Left hindlimb (tissue), 1 donor: ENCODE data around the gene NFKBIA.
A peak's percentile ranks its signal among the peaks of the same experiment; 100 is the strongest.
"Not testable (repeated sequence)": the region's sequence is repeated elsewhere in the genome, so short reads cannot be mapped to it uniquely, and the experiment has no call there.

ENCODE experiments used
- DNase-seq: peaks from one replicate; pipeline ENCODE4 v3.0.0-alpha.2; 2018

The NFKBIA gene

GRCh38 chr14:35404449-35405303, at the start of gene NFKBIA:
Gene NFKBIA, minus strand, starts transcription at chr14:35404749. Its CDS starts 105 bp downstream, at chr14:35404644.
- peak; percentile 91 for DNase-seq

GRCh38 chr14:35446450-35446849, 41.9 kb upstream of the NFKBIA start:
- no peak for DNase-seq

- DNase-seq, result no peak
Observed at GRCh38 chr14:35444104-35444503, 39.6 kb upstream of the NFKBIA start.

- no peak for DNase-seq
Observed at GRCh38 chr14:35441160-35441559, 36.6 kb upstream of the NFKBIA start.

GRCh38 chr14:35438910-35439713, 34.6 kb upstream of the NFKBIA start:
- DNase-seq, result no peak

- not testable (repeated sequence) for DNase-seq
Observed at GRCh38 chr14:35438492-35438891, 33.9 kb upstream of the NFKBIA start.

- no peak for DNase-seq
Observed at GRCh38 chr14:35435177-35435576, 30.6 kb upstream of the NFKBIA start.

GRCh38 chr14:35433826-35434225, 29.3 kb upstream of the NFKBIA start:
- no peak for DNase-seq

- DNase-seq, result no peak
Observed at GRCh38 chr14:35430459-35431199, 26.1 kb upstream of the NFKBIA start.

GRCh38 chr14:35429951-35430350, 25.4 kb upstream of the NFKBIA start:
- no peak for DNase-seq

GRCh38 chr14:35425850-35426249, 21.3 kb upstream of the NFKBIA start:
- no peak for DNase-seq

- no peak for DNase-seq
Observed at GRCh38 chr14:35423621-35424020, 19.1 kb upstream of the NFKBIA start.

- DNase-seq, result no peak
Observed at GRCh38 chr14:35420036-35420811, 15.7 kb upstream of the NFKBIA start.

- DNase-seq, result no peak
Observed at GRCh38 chr14:35419429-35419841, 14.9 kb upstream of the NFKBIA start.

- no peak for DNase-seq
Observed at GRCh38 chr14:35418093-35418492, 13.5 kb upstream of the NFKBIA start.

- DNase-seq, result no peak
Observed at GRCh38 chr14:35416108-35416750, 11.7 kb upstream of the NFKBIA start.

GRCh38 chr14:35414365-35414764, 9.8 kb upstream of the NFKBIA start:
- DNase-seq, result no peak

GRCh38 chr14:35412272-35413056, 7.9 kb upstream of the NFKBIA start:
- no peak for DNase-seq

- DNase-seq, result no peak
Observed at GRCh38 chr14:35410858-35411257, 6.3 kb upstream of the NFKBIA start.

- DNase-seq, result no peak
Observed at GRCh38 chr14:35409595-35409994, 5.0 kb upstream of the NFKBIA start.

- no peak for DNase-seq
Observed at GRCh38 chr14:35408026-35408425, 3.5 kb upstream of the NFKBIA start.
